Mesodermal cell (in vitro differentiated cells): ENCODE results near the gene NXPH4.
A peak's percentile ranks its signal among the peaks of the same experiment; 100 is the strongest.

Source experiments
- H3K27ac ChIP-seq: 2 replicates; pipeline ENCODE4 v1.7.0; 2013; ENCODE audit warnings: mild to moderate bottlenecking, low read depth, low read length, moderate library complexity; ENCODE audit not compliant: severe bottlenecking
- H3K36me3 ChIP-seq: 2 replicates; pipeline ENCODE4 v1.7.1; 2013; ENCODE audit warnings: mild to moderate bottlenecking, low read length, moderate library complexity; ENCODE audit not compliant: control insufficient read depth, insufficient read depth
- H3K4me1 ChIP-seq: one replicate; pipeline ENCODE4 v1.7.1; 2013; ENCODE audit warnings: mild to moderate bottlenecking, low read length; ENCODE audit not compliant: insufficient read depth, control insufficient read depth, poor library complexity, severe bottlenecking
- H3K4me3 ChIP-seq: 2 replicates; pipeline ENCODE4 v1.7.0; 2013; ENCODE audit warnings: low read length, control low read depth, mild to moderate bottlenecking; ENCODE audit not compliant: insufficient read depth, poor library complexity, severe bottlenecking; ENCODE audit errors: extremely low read depth
- H3K9me3 ChIP-seq: 2 replicates; pipeline ENCODE4 v1.7.1; 2013; ENCODE audit warnings: mild to moderate bottlenecking, low read length, moderate library complexity; ENCODE audit not compliant: control insufficient read depth
- WGBS, 2 experiments: methylation state at CpG; one replicate each; pipeline ENCODE4 v1.1.5; 2013; ENCODE audit warnings: missing lambda C conversion rate in 2 of 2; ENCODE audit not compliant: insufficient coverage in 2 of 2; 5-methylcytosine and 5-hydroxymethylcytosine counted together

Gene NXPH4

DNA sequence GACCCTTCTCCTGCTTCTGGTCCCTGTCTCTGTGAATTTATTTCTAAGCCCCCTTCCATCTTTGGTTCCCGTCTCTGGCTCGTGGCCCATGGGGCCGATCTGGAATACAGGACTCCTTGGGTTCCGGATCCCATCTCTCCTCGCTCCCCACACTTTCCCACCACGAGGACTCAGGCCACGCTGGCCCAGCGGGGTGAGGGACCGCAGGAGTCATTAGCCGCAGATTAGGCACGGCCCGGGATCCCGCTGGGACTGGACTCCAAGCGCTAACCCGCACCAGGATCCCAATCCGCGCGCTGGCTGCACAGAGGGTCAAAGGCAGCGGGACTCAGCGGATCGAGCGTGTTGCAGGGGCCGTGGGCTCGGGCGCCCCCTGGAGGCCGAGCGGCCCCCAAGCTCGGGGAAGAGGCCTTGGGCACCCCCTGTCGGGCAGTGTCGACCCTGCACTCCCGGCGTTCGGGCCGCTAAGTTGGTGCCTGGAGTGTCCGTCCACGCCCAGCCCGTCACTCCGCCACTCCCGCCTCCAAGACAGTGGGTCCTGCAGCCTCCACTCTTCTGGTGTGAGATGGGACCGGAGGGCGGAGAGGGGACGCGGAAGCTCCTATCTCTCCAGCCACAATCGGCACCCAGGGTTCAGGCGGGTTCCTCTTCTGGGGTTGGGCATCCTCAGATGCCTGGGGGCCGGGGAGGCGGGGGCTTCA lies 22.4 kb downstream of the NXPH4 start:
- H3K4me3 ChIP-seq: peak overlapping the region; percentile 57
- WGBS, 2 experiments: 3 to 4% methylated on average over 36 to 46 of the region's 47 CpGs
- peak overlapping the region; percentile 36 for H3K27ac ChIP-seq
- peaks cover 11% of the 10 kb centered on the region for H3K36me3 ChIP-seq
- no peaks in the 10 kb centered on the region for H3K9me3 ChIP-seq
- peaks cover 11% of the 10 kb centered on the region for H3K4me1 ChIP-seq

DNA sequence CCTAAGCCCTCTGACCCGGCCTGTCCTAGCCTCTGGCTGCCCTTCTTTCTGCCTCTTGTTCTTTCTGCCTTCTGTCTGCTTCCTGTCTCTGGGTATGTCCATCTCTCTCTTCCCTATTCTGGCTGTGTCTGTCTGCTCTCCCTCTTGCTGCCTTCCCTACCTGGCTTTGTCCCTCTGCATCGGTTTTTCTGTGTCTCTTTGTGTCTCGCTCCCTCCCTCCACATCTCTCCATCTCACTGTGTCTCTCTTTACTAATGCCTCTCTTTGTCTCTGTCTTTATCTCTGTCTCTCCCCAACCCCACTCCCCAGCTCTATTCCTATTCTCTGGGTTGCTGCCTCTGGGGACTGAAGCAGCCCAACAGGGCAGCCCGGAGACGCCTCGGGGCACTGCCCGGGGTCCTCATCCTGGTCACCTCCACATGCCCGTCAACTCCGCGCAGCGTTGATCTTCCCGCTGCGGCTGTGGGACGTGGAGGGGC lies 23.0 kb downstream of the NXPH4 start:
- 2 to 6% methylated on average over 11 to 14 of the region's 14 CpGs for WGBS, 2 experiments
- Histone ChIP-seq H3K4me3 (peak overlapping the region; percentile 57), H3K9me3 (no peaks in the 10 kb centered on the region), H3K36me3 (peaks cover 5% of the 10 kb centered on the region), H3K27ac (peak overlapping the region; percentile 10), H3K4me1 (peaks cover 11% of the 10 kb centered on the region)

DNA sequence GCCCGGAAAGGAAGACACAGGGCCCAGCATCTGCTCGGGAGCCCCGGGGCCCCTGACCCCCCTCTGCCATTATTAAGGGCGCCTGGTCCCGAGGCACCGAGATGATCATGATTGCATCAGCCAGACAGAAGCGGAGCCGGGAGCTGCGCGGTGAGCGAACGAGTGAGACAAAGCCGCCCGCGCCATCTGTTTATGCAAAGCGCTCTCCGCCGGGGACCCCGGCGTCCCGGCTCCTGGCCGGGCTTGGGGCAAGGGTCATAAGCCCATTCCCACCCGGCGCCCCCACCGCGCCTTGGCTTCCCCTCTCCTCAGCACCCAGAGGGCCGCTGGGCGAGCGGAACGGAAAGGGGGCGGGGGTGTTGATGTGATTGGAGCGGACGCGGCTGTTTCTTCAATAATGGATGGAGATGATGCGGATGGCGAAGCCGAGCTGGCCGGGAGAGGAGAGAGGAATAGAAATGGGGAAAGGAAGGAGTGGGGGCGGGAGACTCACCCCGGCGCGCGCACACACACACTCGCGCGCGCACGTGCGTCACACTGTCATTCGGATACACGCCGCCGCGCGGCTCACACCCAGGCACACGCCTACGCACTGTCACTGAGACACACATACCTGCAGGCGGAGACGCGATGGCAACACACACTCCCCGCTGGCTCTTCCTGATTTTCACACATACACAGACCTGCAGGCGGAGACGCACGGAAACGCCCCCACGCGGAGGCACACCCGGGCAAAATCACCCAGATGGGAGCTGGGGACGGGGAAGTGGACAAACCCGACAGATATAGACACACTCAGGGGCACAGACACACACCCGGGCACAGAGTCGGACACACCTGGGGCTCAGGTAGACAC lies 23.7 kb downstream of the NXPH4 start:
- H3K4me3 ChIP-seq: peak overlapping the region; percentile 57
- peak overlapping the region; percentile 64 for H3K27ac ChIP-seq
- H3K9me3 ChIP-seq: no peaks in the 10 kb centered on the region
- peaks cover 11% of the 10 kb centered on the region for H3K4me1 ChIP-seq
- no peaks in the 10 kb centered on the region for H3K36me3 ChIP-seq
- WGBS, 2 experiments: 3% methylated on average over 47 to 59 of the region's 72 CpGs

DNA sequence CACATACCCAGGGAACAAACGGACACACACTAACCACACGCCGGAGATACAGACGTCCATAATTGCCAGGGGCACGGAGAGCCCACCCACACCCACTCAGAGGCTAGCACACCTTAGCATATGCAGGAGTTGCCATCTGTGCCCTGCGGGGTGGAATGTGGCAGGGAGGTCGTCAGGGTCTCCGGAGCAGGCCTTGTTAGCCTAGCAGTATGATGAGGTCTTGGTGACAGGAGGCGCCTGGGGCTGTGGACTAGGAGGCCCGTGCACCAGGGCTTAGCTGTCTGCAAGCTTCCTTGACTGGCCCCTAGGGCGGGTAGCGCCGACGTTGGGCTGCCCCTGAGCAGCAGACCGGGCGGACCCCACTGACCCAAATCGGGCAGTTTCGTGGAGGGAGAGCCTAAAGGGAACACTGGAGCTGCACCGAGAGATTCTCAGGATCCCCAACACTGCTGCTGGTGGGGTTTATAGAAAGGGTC lies 24.4 kb downstream of the NXPH4 start:
- Histone ChIP-seq H3K27ac (no peak overlapping the region), H3K9me3 (no peaks in the 10 kb centered on the region), H3K4me3 (peak overlapping the region; percentile 57), H3K36me3 (no peaks in the 10 kb centered on the region), H3K4me1 (peaks cover 11% of the 10 kb centered on the region)
- 5 to 6% methylated on average over 18 to 19 of the region's 19 CpGs for WGBS, 2 experiments

DNA sequence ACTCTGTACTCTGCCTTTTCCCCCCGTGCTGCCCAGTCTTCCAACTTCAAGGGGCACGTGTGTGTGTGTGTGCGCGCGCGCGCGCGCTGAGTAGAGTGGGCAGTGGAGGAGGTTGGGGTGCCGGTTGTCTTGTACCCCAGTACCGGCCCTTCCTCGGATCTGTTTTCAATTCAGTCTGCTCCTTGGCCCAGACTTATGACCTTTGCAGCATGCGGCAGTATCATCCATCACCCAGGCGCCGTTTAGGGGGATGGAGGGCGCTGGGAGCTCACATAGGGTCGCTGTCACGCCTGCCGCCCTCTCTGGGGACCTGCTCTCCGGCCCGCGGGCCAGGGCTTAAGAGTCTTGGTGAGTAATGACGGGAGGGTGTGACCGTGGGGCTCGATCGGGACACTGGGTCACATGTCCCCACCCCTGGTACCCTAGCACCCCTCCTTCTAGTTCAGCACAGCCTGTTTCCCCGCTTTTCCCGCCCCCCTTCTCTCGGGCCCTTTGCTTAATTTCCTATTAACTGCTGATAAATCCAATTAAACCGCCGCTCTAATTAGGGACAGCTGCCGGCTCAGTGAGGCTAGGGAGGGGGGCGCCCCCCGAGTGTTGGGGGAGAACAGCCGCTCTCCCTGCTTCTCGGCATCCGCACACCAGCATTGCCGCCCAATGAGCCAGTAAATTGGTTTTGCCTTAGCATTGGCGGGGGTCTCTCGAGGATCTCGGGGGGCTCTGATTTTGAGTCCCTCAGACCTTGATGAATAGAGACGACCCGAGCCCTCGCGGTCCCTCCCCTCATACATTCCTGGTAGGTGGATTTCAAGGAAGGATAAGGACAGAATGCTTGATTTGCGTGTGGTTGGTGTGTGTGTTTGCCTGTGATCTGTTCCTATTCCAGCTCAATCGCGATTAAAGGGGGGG lies 25.1 kb downstream of the NXPH4 start:
- Histone ChIP-seq H3K9me3 (no peaks in the 10 kb centered on the region), H3K4me3 (no peak overlapping the region), H3K27ac (no peak overlapping the region), H3K4me1 (peaks cover 11% of the 10 kb centered on the region), H3K36me3 (no peaks in the 10 kb centered on the region)
- WGBS, 2 experiments: 15 to 16% methylated on average over 12 to 21 of the region's 48 CpGs

DNA sequence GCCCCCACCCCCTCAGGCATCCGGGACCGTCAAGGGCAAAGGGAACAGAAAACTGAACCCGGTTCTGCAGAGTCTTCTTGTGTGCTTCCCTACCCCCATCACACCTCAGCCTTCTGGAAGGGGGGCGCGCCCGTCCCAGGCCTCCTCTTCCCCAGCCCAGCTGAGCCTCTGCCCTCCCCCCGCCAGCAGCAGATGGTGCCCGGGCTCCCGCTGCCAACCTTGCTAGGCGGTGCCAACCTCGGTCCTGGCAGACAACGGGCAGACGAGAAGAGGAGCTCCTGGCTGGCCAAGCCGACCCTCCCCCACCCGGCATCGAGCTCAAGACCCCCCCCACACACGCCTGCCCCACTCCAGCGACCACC lies 25.7 kb downstream of the NXPH4 start:
- 3 to 4% methylated on average over 6 to 11 of the region's 18 CpGs for WGBS, 2 experiments
- Histone ChIP-seq H3K36me3 (no peaks in the 10 kb centered on the region), H3K27ac (no peak overlapping the region), H3K4me1 (peaks cover 11% of the 10 kb centered on the region), H3K9me3 (no peaks in the 10 kb centered on the region), H3K4me3 (no peak overlapping the region)

DNA sequence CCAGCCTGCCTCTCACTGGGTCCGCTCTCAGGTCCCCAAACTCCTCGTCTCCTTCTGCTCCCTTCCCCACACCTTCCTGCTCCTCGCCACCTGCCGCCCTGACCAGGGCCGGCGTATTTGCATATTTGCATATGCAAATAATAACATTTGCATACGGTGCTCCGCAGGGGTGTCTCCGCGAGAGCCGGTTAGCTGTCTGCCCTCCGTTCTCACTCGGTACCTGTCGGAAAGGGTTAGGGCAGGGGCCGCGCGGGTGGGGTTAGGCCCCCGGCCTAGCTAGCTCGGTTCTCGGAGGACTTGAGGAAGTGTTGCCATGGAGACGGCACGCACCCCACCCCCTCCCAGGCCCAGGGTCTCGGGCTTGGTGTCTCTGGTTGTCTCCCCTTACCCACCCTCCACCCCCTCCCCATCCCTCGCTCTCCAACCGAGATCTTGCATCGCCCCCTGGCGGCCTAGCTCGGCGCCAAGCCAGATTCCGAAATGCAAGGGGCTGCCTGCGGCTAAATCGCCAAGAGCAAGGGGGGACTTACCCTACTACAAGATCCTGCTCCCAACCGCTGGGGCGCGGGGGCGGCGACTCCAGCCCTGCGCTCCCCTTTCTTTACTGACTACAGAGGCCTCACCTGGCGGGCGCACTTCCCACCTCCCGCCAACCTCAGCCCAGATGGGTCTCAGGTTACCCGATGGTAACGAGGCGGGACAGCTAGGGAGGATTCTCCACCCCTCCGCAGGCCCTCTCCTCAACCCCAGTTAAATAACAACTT lies 26.3 kb downstream of the NXPH4 start:
- Histone ChIP-seq H3K9me3 (no peaks in the 10 kb centered on the region), H3K4me3 (peak overlapping the region; percentile 37), H3K27ac (peak overlapping the region; percentile 36), H3K36me3 (no peaks in the 10 kb centered on the region), H3K4me1 (peaks cover 11% of the 10 kb centered on the region)
- WGBS, 2 experiments: 1% methylated on average over 29 to 30 of the region's 45 CpGs

DNA sequence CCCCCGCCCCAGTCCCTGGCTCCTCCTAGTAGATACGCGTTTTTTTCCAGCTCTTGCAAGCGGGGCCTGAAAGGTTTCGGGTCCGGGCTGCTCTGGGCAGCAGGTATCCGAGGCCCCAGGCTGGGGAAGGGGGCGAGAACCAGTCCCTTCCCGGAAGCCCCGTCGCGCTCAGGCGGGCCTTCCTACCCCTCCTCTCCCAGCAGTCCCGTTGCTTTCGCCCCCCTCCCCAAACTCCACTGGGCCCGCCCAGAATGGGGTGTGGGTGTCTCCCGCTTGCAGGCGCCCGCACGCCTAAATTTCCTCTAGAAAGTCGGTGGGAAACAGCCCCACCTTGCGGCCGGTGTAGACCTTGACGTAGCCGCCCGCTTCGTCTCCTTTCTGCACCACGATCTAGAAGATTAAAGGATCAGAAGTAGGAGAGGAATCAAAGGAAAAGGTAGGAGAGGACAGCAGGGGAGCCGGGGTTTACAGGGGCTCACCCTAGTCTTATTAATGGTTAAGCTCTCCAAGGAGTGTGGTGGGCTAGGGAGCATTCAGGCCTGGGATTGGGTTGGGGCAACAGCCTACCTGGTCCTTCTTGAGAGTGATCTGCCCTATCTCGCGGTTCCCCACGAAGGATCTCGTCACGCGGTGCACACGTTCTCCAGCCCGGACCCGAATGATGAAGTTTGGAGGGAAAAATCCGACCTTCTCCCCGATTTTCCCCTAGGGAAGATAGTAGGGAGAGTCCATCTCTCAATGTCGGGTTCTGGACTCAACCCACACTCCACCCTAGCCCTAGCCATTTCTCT lies 27.1 kb downstream of the NXPH4 start:
- H3K4me3 ChIP-seq: peak overlapping the region; percentile 37
- H3K4me1 ChIP-seq: peaks cover 11% of the 10 kb centered on the region
- WGBS, 2 experiments: 21 to 31% methylated on average over 13 to 31 of the region's 41 CpGs
- H3K36me3 ChIP-seq: no peaks in the 10 kb centered on the region
- peak overlapping the region; percentile 36 for H3K27ac ChIP-seq
- H3K9me3 ChIP-seq: no peaks in the 10 kb centered on the region

DNA sequence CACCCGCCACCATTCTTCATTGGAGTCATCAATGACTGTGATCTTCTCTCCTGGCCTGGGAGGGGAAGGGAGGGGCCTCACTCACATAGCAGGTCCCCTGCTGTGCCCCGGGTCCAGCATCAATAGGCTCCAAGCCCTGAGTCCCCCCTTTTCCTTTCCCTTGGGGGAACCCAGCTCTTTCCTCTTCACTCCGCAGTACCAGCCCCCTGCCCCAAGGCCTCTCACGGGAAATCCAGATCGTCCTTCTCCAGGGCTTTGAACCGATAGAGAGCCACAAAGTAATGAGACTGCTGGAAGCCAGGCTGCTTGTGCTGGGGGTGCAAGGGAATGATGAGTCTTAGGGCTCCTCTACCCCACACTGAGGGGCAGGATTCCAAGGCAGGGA lies 27.7 kb downstream of the NXPH4 start:
- peaks cover 11% of the 10 kb centered on the region for H3K4me1 ChIP-seq
- H3K36me3 ChIP-seq: no peaks in the 10 kb centered on the region
- 93 to 100% methylated on average over 1 to 3 of the region's 6 CpGs for WGBS, 2 experiments
- H3K27ac ChIP-seq: no peak overlapping the region
- no peaks in the 10 kb centered on the region for H3K9me3 ChIP-seq
- H3K4me3 ChIP-seq: no peak overlapping the region
